GM12892 (cell line): ENCODE results near the gene SEC22B.
"Not testable (repeated sequence)": the region's sequence is repeated elsewhere in the genome, so short reads cannot be mapped to it uniquely, and the experiment has no call there.

Experiments used
- POLR2A ChIP-seq: IDR thresholded peaks from 2 replicates; pipeline ENCODE4 v1.6.1; 2011; ENCODE audit warnings: low read depth, low read length, control low read depth
- POLR2AphosphoS5 ChIP-seq: IDR thresholded peaks from 2 replicates; pipeline ENCODE4 v1.6.1; 2011; ENCODE audit warnings: low read depth, low read length, control low read depth

DNA sequence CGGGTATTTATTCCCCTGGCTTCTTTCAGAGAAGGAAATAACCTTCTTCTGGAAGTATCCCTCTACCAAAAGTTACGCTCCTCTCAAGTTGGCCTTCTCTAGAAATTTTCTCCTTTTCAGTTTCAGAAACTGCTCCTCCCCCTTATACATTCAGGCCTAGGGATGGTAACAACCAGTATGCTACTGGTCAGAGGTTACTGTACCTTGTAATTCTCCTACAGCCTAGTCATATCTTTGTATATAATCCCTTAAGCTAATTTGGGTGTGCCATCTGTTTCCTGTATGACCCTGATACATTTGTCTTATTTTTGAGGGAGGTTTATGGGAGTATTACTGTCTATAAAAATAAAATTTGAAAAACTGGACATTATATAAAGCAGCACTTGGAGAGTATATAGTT, 14.3 kb downstream of the SEC22B start:
- TF ChIP-seq POLR2A, POLR2AphosphoS5: not testable (repeated sequence)
